H1 (cell line): ENCODE results near the gene SHC3.

Experiments used
- CREB1 ChIP-seq: IDR thresholded peaks from 2 replicates; pipeline ENCODE4 v1.6.1; 2012; ENCODE audit warnings: inconsistent platforms
- POLR2AphosphoS5 ChIP-seq: IDR thresholded peaks from 2 replicates; pipeline ENCODE4 v1.6.1; 2011; ENCODE audit warnings: low read depth, low read length
- TEAD4 ChIP-seq: IDR thresholded peaks from 2 replicates; pipeline ENCODE4 v1.6.1; 2012; ENCODE audit warnings: low read depth, low read length, inconsistent platforms, mixed read lengths
- ZNF274 ChIP-seq: IDR thresholded peaks from 2 replicates; pipeline ENCODE4 v1.7.0; 2012; ENCODE audit warnings: low read length, borderline replicate concordance; ENCODE audit errors: extremely low read depth
- TF ChIP-seq, protein P1 (sequence below): IDR thresholded peaks from 2 replicates; pipeline ENCODE4 v1.6.1; 2012; ENCODE audit warnings: low read length, inconsistent platforms
- TF ChIP-seq, protein P2 (sequence below), 3 experiments: IDR thresholded peaks; 1 replicate in 2 of 3; 2 replicates in 1 of 3; pipeline versions ENCODE4 v1.5.1 to v1.6.1; 2011; ENCODE audit warnings: low read length in 3 of 3, mild to moderate bottlenecking in 3 of 3, inconsistent platforms in 2 of 3, low read depth in 1 of 3, moderate library complexity in 1 of 3; ENCODE audit not compliant: insufficient read depth in 1 of 3; ENCODE audit errors: control extremely low read depth in 1 of 3

DNA sequence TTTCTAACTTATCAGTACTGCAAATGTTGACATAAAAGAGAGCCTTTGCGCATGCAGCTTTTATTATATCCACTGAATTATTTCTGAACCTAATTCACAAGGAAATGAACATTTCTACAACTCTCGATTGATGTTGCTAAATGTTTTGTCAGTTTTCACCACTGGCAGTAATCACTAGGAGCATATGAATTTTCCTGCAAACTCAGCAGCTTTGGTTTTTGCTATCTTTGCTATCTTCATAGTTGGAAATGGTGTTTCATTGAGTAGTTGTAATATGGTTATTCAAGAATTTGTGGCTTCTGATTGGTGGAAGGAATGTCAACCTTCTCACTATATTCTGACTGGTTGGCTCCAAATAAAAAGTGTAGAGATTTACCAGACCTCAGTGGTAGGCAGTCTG is 8.9 kb upstream of the SHC3 start:
- TF ChIP-seq, protein P1, sequence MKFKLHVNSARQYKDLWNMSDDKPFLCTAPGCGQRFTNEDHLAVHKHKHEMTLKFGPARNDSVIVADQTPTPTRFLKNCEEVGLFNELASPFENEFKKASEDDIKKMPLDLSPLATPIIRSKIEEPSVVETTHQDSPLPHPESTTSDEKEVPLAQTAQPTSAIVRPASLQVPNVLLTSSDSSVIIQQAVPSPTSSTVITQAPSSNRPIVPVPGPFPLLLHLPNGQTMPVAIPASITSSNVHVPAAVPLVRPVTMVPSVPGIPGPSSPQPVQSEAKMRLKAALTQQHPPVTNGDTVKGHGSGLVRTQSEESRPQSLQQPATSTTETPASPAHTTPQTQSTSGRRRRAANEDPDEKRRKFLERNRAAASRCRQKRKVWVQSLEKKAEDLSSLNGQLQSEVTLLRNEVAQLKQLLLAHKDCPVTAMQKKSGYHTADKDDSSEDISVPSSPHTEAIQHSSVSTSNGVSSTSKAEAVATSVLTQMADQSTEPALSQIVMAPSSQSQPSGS = no peak
- TF ChIP-seq, protein P2, sequence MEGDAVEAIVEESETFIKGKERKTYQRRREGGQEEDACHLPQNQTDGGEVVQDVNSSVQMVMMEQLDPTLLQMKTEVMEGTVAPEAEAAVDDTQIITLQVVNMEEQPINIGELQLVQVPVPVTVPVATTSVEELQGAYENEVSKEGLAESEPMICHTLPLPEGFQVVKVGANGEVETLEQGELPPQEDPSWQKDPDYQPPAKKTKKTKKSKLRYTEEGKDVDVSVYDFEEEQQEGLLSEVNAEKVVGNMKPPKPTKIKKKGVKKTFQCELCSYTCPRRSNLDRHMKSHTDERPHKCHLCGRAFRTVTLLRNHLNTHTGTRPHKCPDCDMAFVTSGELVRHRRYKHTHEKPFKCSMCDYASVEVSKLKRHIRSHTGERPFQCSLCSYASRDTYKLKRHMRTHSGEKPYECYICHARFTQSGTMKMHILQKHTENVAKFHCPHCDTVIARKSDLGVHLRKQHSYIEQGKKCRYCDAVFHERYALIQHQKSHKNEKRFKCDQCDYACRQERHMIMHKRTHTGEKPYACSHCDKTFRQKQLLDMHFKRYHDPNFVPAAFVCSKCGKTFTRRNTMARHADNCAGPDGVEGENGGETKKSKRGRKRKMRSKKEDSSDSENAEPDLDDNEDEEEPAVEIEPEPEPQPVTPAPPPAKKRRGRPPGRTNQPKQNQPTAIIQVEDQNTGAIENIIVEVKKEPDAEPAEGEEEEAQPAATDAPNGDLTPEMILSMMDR (IDR thresholded peaks at IDR 0.05; ENCODE audit: control extremely low read depth in 1 of 3, insufficient read depth in 1 of 3, low read depth in 1 of 3, low read length in 3 of 3) = no peak
- TF ChIP-seq CREB1 (no peak), ZNF274 (no peak), TEAD4 (no peak), POLR2AphosphoS5 (no peak)
